Activated T-cell treated with anti-CD3 and anti-CD28 coated beads, Interleukin-2, amount 50 U/mL, for 4 hours (primary cell): ENCODE data around the gene CEP112. TPM values are rescaled to one million over a fixed set of nuclear protein-coding genes. Genes with fewer than 3 reads are reported as not detected.

Source experiments
- ATAC-seq, 2 donors: fragments of 200-7000 bp; cut with Tn5 transposase; one replicate each; pipeline ENCODE4 v1.10.0; 2021
- DNase-seq: peaks from one replicate; pipeline ENCODE4 v3.0.0-alpha.2; 2020
- H3K27me3 Mint-ChIP-seq: one replicate; pipeline ENCODE4 v1.8.0; 2021; ENCODE audit warnings: low read depth, mixed read lengths
- H3K36me3 Mint-ChIP-seq: one replicate; pipeline ENCODE4 v1.8.0; 2022; ENCODE audit warnings: mixed read lengths; ENCODE audit not compliant: insufficient read depth
- H3K4me1 Mint-ChIP-seq: one replicate; pipeline ENCODE4 v1.8.0; 2021; ENCODE audit warnings: low read depth, mixed read lengths
- H3K4me3 Mint-ChIP-seq: one replicate; pipeline ENCODE4 v1.8.0; 2021; ENCODE audit warnings: mild to moderate bottlenecking, moderate library complexity, mixed read lengths
- H3K9me3 Mint-ChIP-seq: one replicate; pipeline ENCODE4 v1.8.0; 2021; ENCODE audit warnings: mixed read lengths
- total RNA-seq, 3 donors: library from RNA; stranded (reverse); gene quantifications; one replicate each; pipeline ENCODE4 v1.2.1, GENCODE V29; 2021

CEP112 gene
- total RNA-seq, 3 donors from 2014 or later, result 0.71 to 1.5 (median 0.95) TPM

GRCh38 chr17:65633146-65633881, 558.6 kb downstream of the CEP112 start:
- no peak for DNase-seq
- ATAC-seq, result no peak
- H3K9me3 Mint-ChIP-seq, result no peaks in the 10 kb centered on the region

GRCh38 chr17:65630502-65630901, 561.4 kb downstream of the CEP112 start:
- H3K36me3 Mint-ChIP-seq, result no peaks in the 10 kb centered on the region
- H3K4me3 Mint-ChIP-seq, result no peak overlapping the region
- H3K4me1 Mint-ChIP-seq, result no peaks in the 10 kb centered on the region
- ATAC-seq (no peak), DNase-seq (no peak)
- H3K27me3 Mint-ChIP-seq, result no peaks in the 10 kb centered on the region
- no peaks in the 10 kb centered on the region for H3K9me3 Mint-ChIP-seq

More at GRCh38 chr17:65633146-65633881, 558.6 kb downstream of the CEP112 start:
- Mint-ChIP-seq H3K4me3 (no peak overlapping the region), H3K36me3 (no peaks in the 10 kb centered on the region), H3K4me1 (no peaks in the 10 kb centered on the region), H3K27me3 (no peaks in the 10 kb centered on the region)

GRCh38 chr17:65629234-65629690, 562.7 kb downstream of the CEP112 start:
- Mint-ChIP-seq H3K4me1 (no peaks in the 10 kb centered on the region), H3K27me3 (no peaks in the 10 kb centered on the region), H3K4me3 (no peak overlapping the region), H3K9me3 (no peaks in the 10 kb centered on the region), H3K36me3 (no peaks in the 10 kb centered on the region)
- ATAC-seq (no peak), DNase-seq (no peak)

- no peak for ATAC-seq
- H3K36me3 Mint-ChIP-seq, result no peaks in the 10 kb centered on the region
- H3K9me3 Mint-ChIP-seq, result no peaks in the 10 kb centered on the region
- no peak overlapping the region for H3K4me3 Mint-ChIP-seq
- no peak for DNase-seq
- H3K27me3 Mint-ChIP-seq, result no peaks in the 10 kb centered on the region
- H3K4me1 Mint-ChIP-seq, result no peaks in the 10 kb centered on the region
These were observed 563.3 kb downstream of the CEP112 start for GRCh38 chr17:65628644-65629036.

GRCh38 chr17:65627891-65628643, 563.9 kb downstream of the CEP112 start:
- no peaks in the 10 kb centered on the region for H3K9me3 Mint-ChIP-seq
- H3K4me1 Mint-ChIP-seq, result no peaks in the 10 kb centered on the region
- ATAC-seq, result no peak
- H3K36me3 Mint-ChIP-seq, result no peaks in the 10 kb centered on the region
- no peak overlapping the region for H3K4me3 Mint-ChIP-seq
- DNase-seq, result no peak
- no peaks in the 10 kb centered on the region for H3K27me3 Mint-ChIP-seq

- H3K4me3 Mint-ChIP-seq, result no peak overlapping the region
- no peak for DNase-seq
- H3K9me3 Mint-ChIP-seq, result no peaks in the 10 kb centered on the region
- ATAC-seq, result no peak
- H3K4me1 Mint-ChIP-seq, result no peaks in the 10 kb centered on the region
- no peaks in the 10 kb centered on the region for H3K27me3 Mint-ChIP-seq
- no peaks in the 10 kb centered on the region for H3K36me3 Mint-ChIP-seq
These were observed 564.8 kb downstream of the CEP112 start for GRCh38 chr17:65627108-65627507.

- no peaks in the 10 kb centered on the region for H3K36me3 Mint-ChIP-seq
- ATAC-seq (no peak), DNase-seq (no peak)
- no peaks in the 10 kb centered on the region for H3K9me3 Mint-ChIP-seq
- no peaks in the 10 kb centered on the region for H3K4me1 Mint-ChIP-seq
- H3K4me3 Mint-ChIP-seq, result no peak overlapping the region
- no peaks in the 10 kb centered on the region for H3K27me3 Mint-ChIP-seq
These were observed 565.5 kb downstream of the CEP112 start for GRCh38 chr17:65626451-65626850.

- ATAC-seq, result no peak
- Mint-ChIP-seq H3K4me1 (no peaks in the 10 kb centered on the region), H3K27me3 (no peaks in the 10 kb centered on the region), H3K36me3 (no peaks in the 10 kb centered on the region), H3K9me3 (no peaks in the 10 kb centered on the region), H3K4me3 (no peak overlapping the region)
- no peak for DNase-seq
These were observed 573.4 kb downstream of the CEP112 start for GRCh38 chr17:65618516-65618915.

GRCh38 chr17:65617496-65617895, 574.4 kb downstream of the CEP112 start:
- Mint-ChIP-seq H3K27me3 (peaks cover 2% of the 10 kb centered on the region), H3K4me1 (no peaks in the 10 kb centered on the region), H3K36me3 (no peaks in the 10 kb centered on the region), H3K9me3 (no peaks in the 10 kb centered on the region), H3K4me3 (no peak overlapping the region)
- no peak for ATAC-seq
- DNase-seq, result no peak

- Mint-ChIP-seq H3K4me3 (no peak overlapping the region), H3K36me3 (no peaks in the 10 kb centered on the region), H3K4me1 (no peaks in the 10 kb centered on the region), H3K27me3 (peaks cover 7% of the 10 kb centered on the region), H3K9me3 (no peaks in the 10 kb centered on the region)
- DNase-seq, result no peak
- no peak for ATAC-seq
These were observed 582.2 kb downstream of the CEP112 start for GRCh38 chr17:65609749-65610148.

GRCh38 chr17:65609286-65609685, 582.6 kb downstream of the CEP112 start:
- no peaks in the 10 kb centered on the region for H3K36me3 Mint-ChIP-seq
- H3K4me3 Mint-ChIP-seq, result no peak overlapping the region
- DNase-seq, result no peak

GRCh38 chr17:65604070-65604469, 587.9 kb downstream of the CEP112 start:
- Mint-ChIP-seq H3K36me3 (no peaks in the 10 kb centered on the region), H3K27me3 (no peaks in the 10 kb centered on the region), H3K4me1 (peaks cover 3% of the 10 kb centered on the region), H3K9me3 (no peaks in the 10 kb centered on the region), H3K4me3 (no peak overlapping the region)
- ATAC-seq (no peak), DNase-seq (no peak)

More at GRCh38 chr17:65609286-65609685, 582.6 kb downstream of the CEP112 start:
- H3K4me1 Mint-ChIP-seq, result no peaks in the 10 kb centered on the region
- no peaks in the 10 kb centered on the region for H3K9me3 Mint-ChIP-seq
- ATAC-seq, result no peak
- H3K27me3 Mint-ChIP-seq, result peaks cover 7% of the 10 kb centered on the region

- DNase-seq, result no peak
- Mint-ChIP-seq H3K36me3 (no peaks in the 10 kb centered on the region), H3K4me1 (peaks cover 3% of the 10 kb centered on the region), H3K4me3 (no peak overlapping the region), H3K9me3 (no peaks in the 10 kb centered on the region), H3K27me3 (no peaks in the 10 kb centered on the region)
- no peak for ATAC-seq
These were observed 590.1 kb downstream of the CEP112 start for GRCh38 chr17:65601881-65602280.

GRCh38 chr17:65601145-65601544, 590.8 kb downstream of the CEP112 start:
- Mint-ChIP-seq H3K36me3 (no peaks in the 10 kb centered on the region), H3K4me3 (no peak overlapping the region), H3K27me3 (peaks cover 2% of the 10 kb centered on the region), H3K4me1 (peaks cover 3% of the 10 kb centered on the region), H3K9me3 (no peaks in the 10 kb centered on the region)
- no peak for ATAC-seq
- no peak for DNase-seq

GRCh38 chr17:65600518-65600917, 591.4 kb downstream of the CEP112 start:
- DNase-seq, result no peak
- no peak for ATAC-seq
- Mint-ChIP-seq H3K4me3 (no peak overlapping the region), H3K27me3 (peaks cover 2% of the 10 kb centered on the region), H3K4me1 (peaks cover 3% of the 10 kb centered on the region), H3K9me3 (no peaks in the 10 kb centered on the region), H3K36me3 (no peaks in the 10 kb centered on the region)
